ENCODE results near the gene CAMSAP3.

CAMSAP3 gene, protein sequence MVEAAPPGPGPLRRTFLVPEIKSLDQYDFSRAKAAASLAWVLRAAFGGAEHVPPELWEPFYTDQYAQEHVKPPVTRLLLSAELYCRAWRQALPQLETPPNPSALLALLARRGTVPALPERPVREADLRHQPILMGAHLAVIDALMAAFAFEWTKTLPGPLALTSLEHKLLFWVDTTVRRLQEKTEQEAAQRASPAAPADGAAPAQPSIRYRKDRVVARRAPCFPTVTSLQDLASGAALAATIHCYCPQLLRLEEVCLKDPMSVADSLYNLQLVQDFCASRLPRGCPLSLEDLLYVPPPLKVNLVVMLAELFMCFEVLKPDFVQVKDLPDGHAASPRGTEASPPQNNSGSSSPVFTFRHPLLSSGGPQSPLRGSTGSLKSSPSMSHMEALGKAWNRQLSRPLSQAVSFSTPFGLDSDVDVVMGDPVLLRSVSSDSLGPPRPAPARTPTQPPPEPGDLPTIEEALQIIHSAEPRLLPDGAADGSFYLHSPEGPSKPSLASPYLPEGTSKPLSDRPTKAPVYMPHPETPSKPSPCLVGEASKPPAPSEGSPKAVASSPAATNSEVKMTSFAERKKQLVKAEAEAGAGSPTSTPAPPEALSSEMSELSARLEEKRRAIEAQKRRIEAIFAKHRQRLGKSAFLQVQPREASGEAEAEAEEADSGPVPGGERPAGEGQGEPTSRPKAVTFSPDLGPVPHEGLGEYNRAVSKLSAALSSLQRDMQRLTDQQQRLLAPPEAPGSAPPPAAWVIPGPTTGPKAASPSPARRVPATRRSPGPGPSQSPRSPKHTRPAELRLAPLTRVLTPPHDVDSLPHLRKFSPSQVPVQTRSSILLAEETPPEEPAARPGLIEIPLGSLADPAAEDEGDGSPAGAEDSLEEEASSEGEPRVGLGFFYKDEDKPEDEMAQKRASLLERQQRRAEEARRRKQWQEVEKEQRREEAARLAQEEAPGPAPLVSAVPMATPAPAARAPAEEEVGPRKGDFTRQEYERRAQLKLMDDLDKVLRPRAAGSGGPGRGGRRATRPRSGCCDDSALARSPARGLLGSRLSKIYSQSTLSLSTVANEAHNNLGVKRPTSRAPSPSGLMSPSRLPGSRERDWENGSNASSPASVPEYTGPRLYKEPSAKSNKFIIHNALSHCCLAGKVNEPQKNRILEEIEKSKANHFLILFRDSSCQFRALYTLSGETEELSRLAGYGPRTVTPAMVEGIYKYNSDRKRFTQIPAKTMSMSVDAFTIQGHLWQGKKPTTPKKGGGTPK

GRCh38 chr19:7595466-7596133 is at the start of gene CAMSAP3:
Gene CAMSAP3, plus strand, starts transcription at chr19:7595863. Its CDS starts 140 bp downstream, at chr19:7596003.
- peaks cover 70% of the 10 kb centered on the region for H3K27me3 Mint-ChIP-seq (ENCODE audit: low read depth, poor library complexity)
- peak; percentile 88 for DNase-seq
- TF ChIP-seq, protein P1, sequence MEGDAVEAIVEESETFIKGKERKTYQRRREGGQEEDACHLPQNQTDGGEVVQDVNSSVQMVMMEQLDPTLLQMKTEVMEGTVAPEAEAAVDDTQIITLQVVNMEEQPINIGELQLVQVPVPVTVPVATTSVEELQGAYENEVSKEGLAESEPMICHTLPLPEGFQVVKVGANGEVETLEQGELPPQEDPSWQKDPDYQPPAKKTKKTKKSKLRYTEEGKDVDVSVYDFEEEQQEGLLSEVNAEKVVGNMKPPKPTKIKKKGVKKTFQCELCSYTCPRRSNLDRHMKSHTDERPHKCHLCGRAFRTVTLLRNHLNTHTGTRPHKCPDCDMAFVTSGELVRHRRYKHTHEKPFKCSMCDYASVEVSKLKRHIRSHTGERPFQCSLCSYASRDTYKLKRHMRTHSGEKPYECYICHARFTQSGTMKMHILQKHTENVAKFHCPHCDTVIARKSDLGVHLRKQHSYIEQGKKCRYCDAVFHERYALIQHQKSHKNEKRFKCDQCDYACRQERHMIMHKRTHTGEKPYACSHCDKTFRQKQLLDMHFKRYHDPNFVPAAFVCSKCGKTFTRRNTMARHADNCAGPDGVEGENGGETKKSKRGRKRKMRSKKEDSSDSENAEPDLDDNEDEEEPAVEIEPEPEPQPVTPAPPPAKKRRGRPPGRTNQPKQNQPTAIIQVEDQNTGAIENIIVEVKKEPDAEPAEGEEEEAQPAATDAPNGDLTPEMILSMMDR (IDR thresholded peaks at IDR 0.05), result no peak
- peaks cover 5% of the 10 kb centered on the region for H3K4me1 Mint-ChIP-seq
- no peaks in the 10 kb centered on the region for H3K9me3 Mint-ChIP-seq
- H3K27ac Mint-ChIP-seq, result no peak within 1 kb of the TSS
- H3K4me3 Mint-ChIP-seq, result peak within 1 kb of the TSS; percentile 79
- no peaks in the 10 kb centered on the region for H3K36me3 Mint-ChIP-seq (ENCODE audit: low read depth)

- no peak for DNase-seq
- Mint-ChIP-seq H3K4me3 (no peak overlapping the region), H3K4me1 (no peaks in the 10 kb centered on the region), H3K27ac (no peak overlapping the region), H3K27me3 (ENCODE audit: low read depth, poor library complexity) (no peaks in the 10 kb centered on the region), H3K36me3 (ENCODE audit: low read depth) (peaks cover 19% of the 10 kb centered on the region), H3K9me3 (no peaks in the 10 kb centered on the region)
- TF ChIP-seq, protein P1 (IDR thresholded peaks at IDR 0.05), result no peak
These were observed 49.8 kb upstream of the CAMSAP3 start for GRCh38 chr19:7545904-7546303.

DNA sequence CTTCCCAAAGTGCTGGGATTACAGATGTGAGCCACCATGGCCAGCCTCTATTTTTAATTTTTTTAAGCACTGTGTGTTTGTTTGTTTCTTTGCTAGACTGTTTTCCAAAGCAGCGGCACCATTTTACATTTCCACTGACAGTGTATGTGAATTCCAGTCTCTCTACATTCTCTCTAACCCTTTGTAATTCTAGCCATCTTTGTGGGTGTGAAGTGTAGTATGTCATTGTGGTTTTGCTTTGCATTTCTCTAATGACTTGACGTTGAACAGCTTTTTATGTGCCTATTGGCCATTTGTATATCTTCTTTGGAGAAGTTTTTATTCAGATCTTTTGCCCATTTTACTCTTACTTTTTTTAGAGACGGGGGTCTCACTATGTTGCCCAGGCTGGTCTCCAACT is 48.5 kb upstream of the CAMSAP3 start:
- DNase-seq, result no peak
- H3K9me3 Mint-ChIP-seq, result no peaks in the 10 kb centered on the region
- H3K4me3 Mint-ChIP-seq, result no peak overlapping the region
- H3K27me3 Mint-ChIP-seq (ENCODE audit: low read depth, poor library complexity), result no peaks in the 10 kb centered on the region
- TF ChIP-seq, protein P1 (IDR thresholded peaks at IDR 0.05), result no peak
- peaks cover 19% of the 10 kb centered on the region for H3K36me3 Mint-ChIP-seq (ENCODE audit: low read depth)
- no peak overlapping the region for H3K27ac Mint-ChIP-seq
- H3K4me1 Mint-ChIP-seq, result peaks cover 6% of the 10 kb centered on the region

DNA sequence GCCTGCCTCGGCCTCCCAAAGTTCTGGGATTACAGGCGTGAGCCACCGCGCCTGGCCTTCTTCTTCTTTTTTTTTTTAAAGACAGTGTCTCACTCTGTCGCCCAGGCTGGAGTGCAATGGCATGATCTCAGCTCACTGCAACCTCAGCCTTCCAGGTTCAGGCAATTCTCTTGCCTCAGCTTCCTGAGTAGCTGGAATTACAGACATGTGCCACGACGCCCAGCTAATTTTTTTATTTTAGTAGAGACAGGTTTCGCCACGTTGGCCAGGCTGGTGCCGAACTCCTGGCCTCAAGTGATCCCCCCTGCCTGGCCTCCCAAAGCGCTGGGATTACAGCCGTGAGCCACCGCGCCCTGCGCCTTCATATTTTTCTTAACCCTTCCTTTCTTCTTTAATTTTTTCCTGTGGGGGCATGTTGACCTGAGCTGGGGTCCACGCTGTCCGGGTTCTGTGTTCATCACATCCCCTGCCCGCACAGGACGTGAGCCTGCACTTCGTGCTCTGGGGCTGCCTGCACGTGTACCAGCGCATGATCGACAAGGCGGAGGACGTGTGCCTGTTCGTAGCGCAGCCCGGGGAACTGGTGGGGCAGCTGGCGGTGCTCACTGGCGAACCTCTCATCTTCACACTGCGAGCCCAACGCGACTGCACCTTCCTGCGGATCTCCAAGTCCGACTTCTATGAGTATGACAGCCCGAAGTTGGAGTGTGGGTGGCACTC is 46.1 kb upstream of the CAMSAP3 start:
- TF ChIP-seq, protein P1 (IDR thresholded peaks at IDR 0.05), result no peak
- H3K27ac Mint-ChIP-seq, result no peak overlapping the region
- DNase-seq, result no peak
- peaks cover 6% of the 10 kb centered on the region for H3K4me1 Mint-ChIP-seq
- H3K4me3 Mint-ChIP-seq, result peak overlapping the region; percentile 13
- H3K27me3 Mint-ChIP-seq (ENCODE audit: low read depth, poor library complexity), result no peaks in the 10 kb centered on the region
- peaks cover 15% of the 10 kb centered on the region for H3K36me3 Mint-ChIP-seq (ENCODE audit: low read depth)
- H3K9me3 Mint-ChIP-seq, result no peaks in the 10 kb centered on the region

Measured in nephron progenitor cell (in vitro differentiated cells).